Esophagus squamous epithelium (tissue), 5 donors: ENCODE measurements around the gene DNER. TPM values are rescaled to one million over a fixed set of nuclear protein-coding genes. Genes with fewer than 3 reads are reported as not detected.

ENCODE experiments used
- DNase-seq: peaks from one replicate; lab custom pipeline; 2025; lab: John Stamatoyannopoulos, UW
- H3K27ac ChIP-seq, 4 donors: fragments of 200-600 bp; sonication (generic); one replicate each; pipeline ENCODE4 v1.5.1; 2016 to 2019; ENCODE audit warnings: mild to moderate bottlenecking in 1 of 4
- H3K27me3 ChIP-seq, 4 donors: fragments of 200-600 bp; sonication (generic); 1 replicate in 3 of 4; 2 replicates in 1 of 4; pipeline versions ENCODE4 v1.5.1 to v1.6.0; 2017 to 2021; ENCODE audit warnings: antibody characterized with exemption in 1 of 4
- H3K36me3 ChIP-seq, 3 donors: fragments of 200-600 bp; sonication (generic); one replicate each; pipeline ENCODE4 v1.5.1; 2016 to 2019
- H3K4me1 ChIP-seq, 3 donors: fragments of 200-600 bp; sonication (generic); one replicate each; pipeline ENCODE4 v1.5.1; 2017 to 2019
- H3K4me3 ChIP-seq, 4 donors: fragments of 200-600 bp; sonication (generic); 1 replicate in 3 of 4; 2 replicates in 1 of 4; pipeline ENCODE4 v1.5.1; 2016 to 2019; ENCODE audit warnings: mild to moderate bottlenecking in 2 of 4, moderate library complexity in 1 of 4
- H3K9me3 ChIP-seq, 3 donors: fragments of 200-600 bp; sonication (generic); one replicate each; pipeline ENCODE4 v1.5.1; 2016 to 2019
- CTCF ChIP-seq, 6 experiments: fragments of 450-650 bp in 4 of 6; fragments of 200-600 bp in 2 of 6; sonication (generic) in 2 of 6; IDR thresholded peaks; one replicate each; pipeline ENCODE4 v1.5.1; 2016 to 2019; ENCODE audit warnings: antibody characterized with exemption in 6 of 6, mild to moderate bottlenecking in 4 of 6, moderate library complexity in 4 of 6
- POLR2A ChIP-seq, 4 donors: fragments of 450-650 bp; IDR thresholded peaks; one replicate each; pipeline ENCODE4 v1.6.1; 2017; ENCODE audit warnings: antibody characterized with exemption in 4 of 4, mild to moderate bottlenecking in 4 of 4, moderate library complexity in 3 of 4
- WGBS, 2 donors: methylation state at CpG; one replicate each; pipeline ENCODE4 v1.1.5; 2018; 5-methylcytosine and 5-hydroxymethylcytosine counted together
- intact Hi-C: fragments of 100-400 bp; cut with DNase I; formaldehyde crosslinking; loops from one replicate; pipeline ENCODE4 v1.15.0; 2022
- total RNA-seq, 4 donors: library from RNA; depleted of rRNA; stranded (reverse); fragments of >200 nt; gene quantifications; one replicate each; pipeline ENCODE4 v1.1.0, GENCODE V29; 2016
- donor health status: DM: yes; HTN: yes; CAD: no.

DNER gene
- total RNA-seq, 4 donors from 2014 or later, result 0.27 to 2.5 (median 0.91) TPM

GRCh38 chr2:229443546-229444268, 270.6 kb downstream of the DNER start:
- Histone ChIP-seq H3K4me1 (peaks cover 0 to 32% (median 17%) of the 10 kb centered on the region in 3 donors), H3K36me3 (no peaks in the 10 kb centered on the region), H3K27me3 (no peaks in the 10 kb centered on the region), H3K9me3 (no peaks in the 10 kb centered on the region), H3K4me3 (no peak overlapping the region), H3K27ac (peak overlapping the region in 3 of 4 donors; percentile 69 to 90 (median 83))
- WGBS, 2 donors, result 61 to 76% methylated on average over 12 to 13 of the region's 13 CpGs
- intact Hi-C loops, result no loop called here
- no peak for DNase-seq
- TF ChIP-seq CTCF (IDR thresholded peaks at IDR 0.05) (no peak), POLR2A (IDR thresholded peaks at IDR 0.05) (no peak)

- Histone ChIP-seq H3K4me1 (peaks cover 0 to 32% (median 17%) of the 10 kb centered on the region in 3 donors), H3K9me3 (no peaks in the 10 kb centered on the region), H3K27me3 (no peaks in the 10 kb centered on the region), H3K4me3 (no peak overlapping the region), H3K36me3 (no peaks in the 10 kb centered on the region), H3K27ac (no peak overlapping the region)
- intact Hi-C loops, result no loop called here
- DNase-seq, result no peak
- WGBS, 2 donors, result 68 to 72% methylated on average over 3 of the region's 3 CpGs
- TF ChIP-seq POLR2A (IDR thresholded peaks at IDR 0.05) (no peak), CTCF (IDR thresholded peaks at IDR 0.05) (no peak)
These were observed 271.2 kb downstream of the DNER start for GRCh38 chr2:229443141-229443540.

GRCh38 chr2:229438430-229439159, 275.8 kb downstream of the DNER start:
- no peaks in the 10 kb centered on the region for H3K36me3 ChIP-seq
- intact Hi-C loops, result no loop called here
- no peaks in the 10 kb centered on the region for H3K9me3 ChIP-seq
- no peaks in the 10 kb centered on the region for H3K4me1 ChIP-seq
- 84 to 89% methylated on average over 6 of the region's 6 CpGs for WGBS, 2 donors
- H3K27ac ChIP-seq, result no peak overlapping the region
- no peaks in the 10 kb centered on the region for H3K27me3 ChIP-seq
- H3K4me3 ChIP-seq, result no peak overlapping the region
- TF ChIP-seq CTCF (IDR thresholded peaks at IDR 0.05) (no peak), POLR2A (IDR thresholded peaks at IDR 0.05) (no peak)
- DNase-seq, result no peak

GRCh38 chr2:229437467-229437866, 276.9 kb downstream of the DNER start:
- Histone ChIP-seq H3K27ac (no peak overlapping the region), H3K4me1 (no peaks in the 10 kb centered on the region), H3K27me3 (no peaks in the 10 kb centered on the region), H3K36me3 (no peaks in the 10 kb centered on the region), H3K9me3 (no peaks in the 10 kb centered on the region), H3K4me3 (no peak overlapping the region)
- no peak for TF ChIP-seq POLR2A (IDR thresholded peaks at IDR 0.05)
- TF ChIP-seq CTCF (IDR thresholded peaks at IDR 0.05), result no peak
- intact Hi-C loops, result no loop called here
- WGBS, 2 donors, result 95 to 97% methylated on average over 2 of the region's 2 CpGs
- no peak for DNase-seq

- Histone ChIP-seq H3K27ac (no peak overlapping the region), H3K4me1 (no peaks in the 10 kb centered on the region), H3K9me3 (no peaks in the 10 kb centered on the region), H3K36me3 (no peaks in the 10 kb centered on the region), H3K27me3 (no peaks in the 10 kb centered on the region), H3K4me3 (no peak overlapping the region)
- 25 to 31% methylated on average over 2 of the region's 2 CpGs for WGBS, 2 donors
- intact Hi-C loops, result loop anchor here (5.0 kb wide), 1 partner anchor 153 kb away; no protein-coding TSS in a partner anchor
- TF ChIP-seq POLR2A (IDR thresholded peaks at IDR 0.05) (no peak), CTCF (IDR thresholded peaks at IDR 0.05) (no peak)
- DNase-seq, result no peak
These were observed 280.2 kb downstream of the DNER start for GRCh38 chr2:229434187-229434586.
